Activated CD8-positive, alpha-beta memory T cell treated with anti-CD3 and anti-CD28 coated beads, Interleukin-2, amount 50 U/mL, for 1 hour (primary cell): ENCODE measurements around the gene LCN10.

Experiments used
- DNase-seq: peaks from one replicate; pipeline ENCODE4 v3.0.0-alpha.2; 2020; ENCODE audit errors: extremely low read depth

Gene LCN10

DNA sequence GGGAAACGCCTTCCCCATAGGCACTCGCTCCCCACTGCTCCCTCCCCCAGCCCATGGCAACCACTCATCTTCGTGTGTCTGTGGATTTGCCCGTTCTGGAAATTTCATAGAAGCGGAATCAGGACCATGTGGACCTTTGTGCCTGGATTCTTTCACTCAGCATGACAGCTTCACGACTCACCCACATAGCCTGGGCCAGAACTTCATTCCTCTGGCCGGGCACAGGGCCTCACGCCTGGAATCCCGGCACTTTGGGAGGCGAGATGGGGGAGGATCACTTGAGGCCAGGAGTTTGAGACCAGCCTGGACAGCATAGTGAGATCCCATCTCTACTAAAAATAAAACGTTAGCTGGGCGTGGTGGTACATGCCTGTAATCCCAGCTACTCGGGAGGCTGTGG is 42.4 kb downstream of the LCN10 start:
- DNase-seq, result no peak

DNA sequence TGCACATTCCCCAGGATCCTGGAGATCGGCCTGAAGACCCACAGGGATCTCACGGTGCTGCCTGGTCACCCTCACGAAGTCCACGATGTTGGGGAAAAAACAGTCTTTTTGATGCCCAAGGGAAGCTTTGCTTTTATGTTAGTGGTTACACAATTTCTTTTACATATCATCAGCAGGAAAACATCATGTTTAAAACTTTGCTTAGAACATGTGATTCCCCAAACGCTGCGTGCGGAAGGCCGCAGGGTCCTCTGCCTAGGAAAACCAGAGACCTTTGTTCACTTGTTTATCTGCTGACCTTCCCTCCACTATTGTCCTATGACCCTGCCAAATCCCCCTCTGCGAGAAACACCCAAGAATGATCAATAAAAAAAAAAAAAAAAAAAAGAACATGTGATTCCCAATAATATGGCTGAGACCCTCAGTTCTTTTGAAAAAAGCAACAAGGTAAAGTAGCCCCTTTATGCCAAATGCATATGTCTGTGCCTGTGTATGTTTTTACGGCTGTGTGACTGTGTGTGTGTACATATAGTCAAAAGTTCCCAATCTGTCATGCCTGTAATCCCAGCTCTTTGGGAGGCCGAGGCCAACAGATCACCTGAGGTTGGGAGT is 44.0 kb downstream of the LCN10 start:
- DNase-seq, result no peak

DNA sequence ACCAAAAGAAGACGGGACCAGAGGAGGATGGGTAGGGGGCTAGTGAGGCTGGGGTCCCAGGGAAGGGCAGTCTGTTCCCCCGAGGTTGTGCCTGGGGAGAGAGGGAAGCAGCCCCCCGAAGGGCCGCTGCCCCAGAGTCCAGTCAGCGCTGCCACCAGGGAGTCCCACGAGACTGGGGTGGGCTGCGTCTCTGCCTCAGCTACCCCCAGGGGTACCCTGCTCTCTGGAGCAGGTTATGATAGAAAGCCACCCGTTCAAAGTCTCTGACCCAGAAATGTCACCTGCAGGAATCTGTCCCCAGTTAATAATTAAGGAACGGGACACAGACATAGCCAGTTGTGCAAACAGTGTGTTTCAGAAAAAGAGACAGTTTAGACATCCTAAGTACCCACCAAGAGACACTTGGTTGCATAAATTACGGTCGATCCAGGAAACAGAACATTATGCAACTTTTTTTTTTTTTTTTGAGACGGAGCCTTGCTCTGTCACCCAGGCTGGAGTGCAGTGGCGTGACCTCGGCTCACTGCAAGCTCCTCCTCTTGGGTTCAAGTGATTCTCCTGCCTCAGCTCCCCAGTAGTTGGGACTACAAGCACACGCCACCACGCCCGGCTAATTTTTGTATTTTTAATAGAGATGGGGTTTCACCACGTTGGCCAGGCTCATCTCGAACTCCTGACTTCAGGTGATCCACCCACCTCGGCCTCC is 44.8 kb downstream of the LCN10 start:
- no peak for DNase-seq

DNA sequence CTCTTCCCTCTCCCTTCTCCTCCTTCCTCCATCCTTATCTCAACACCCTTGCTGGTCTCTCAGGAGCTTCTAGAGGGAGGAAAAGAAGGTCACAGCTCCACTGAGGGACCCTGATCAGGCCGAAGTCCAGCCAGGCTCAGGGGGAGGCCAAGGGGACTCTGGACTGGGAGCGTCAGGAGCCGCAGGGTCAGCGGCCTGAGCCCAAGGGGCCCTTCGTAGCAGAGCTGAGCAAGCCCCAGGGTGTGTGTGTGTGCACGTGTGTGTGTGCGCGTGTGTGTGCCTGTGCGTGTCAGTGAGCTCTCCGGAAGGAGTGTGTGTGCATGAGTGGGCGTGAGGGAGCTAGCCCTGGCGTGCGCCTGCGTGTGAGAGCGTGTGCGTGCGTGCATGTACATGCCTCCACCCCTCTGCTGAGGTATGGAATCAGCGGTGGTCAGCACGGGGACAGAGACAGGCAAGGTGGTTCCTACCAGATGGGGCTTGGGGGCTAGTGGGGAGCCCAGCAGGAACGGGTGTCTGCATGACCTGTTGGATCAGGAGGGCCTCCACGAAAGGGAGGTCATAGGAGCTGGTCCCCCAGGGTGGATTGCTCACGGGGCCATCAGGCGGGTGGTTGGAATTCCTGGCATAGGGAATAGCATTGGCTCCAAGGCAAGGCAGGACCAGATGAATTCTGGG is 45.5 kb downstream of the LCN10 start:
- DNase-seq, result no peak

DNA sequence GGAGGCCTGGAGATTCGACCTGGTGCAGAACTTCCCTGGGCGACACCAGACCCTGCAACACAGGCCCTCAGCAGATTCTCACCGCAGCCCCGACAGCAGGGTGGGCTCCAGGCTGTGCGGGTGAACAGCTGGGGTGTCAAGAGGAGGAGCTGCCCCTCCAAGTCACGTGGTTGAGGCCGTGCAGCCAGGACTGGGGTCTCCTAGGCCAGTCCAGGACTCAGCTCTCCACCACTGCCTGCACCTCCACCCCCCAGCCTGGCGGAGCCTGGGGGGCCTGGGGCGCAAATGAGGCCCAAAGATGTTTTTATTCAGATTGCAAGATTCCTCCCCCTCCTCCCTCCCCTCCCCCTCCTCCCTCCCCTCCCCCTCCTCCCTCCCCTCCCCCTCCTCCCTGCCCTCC is 46.2 kb downstream of the LCN10 start:
- no peak for DNase-seq

DNA sequence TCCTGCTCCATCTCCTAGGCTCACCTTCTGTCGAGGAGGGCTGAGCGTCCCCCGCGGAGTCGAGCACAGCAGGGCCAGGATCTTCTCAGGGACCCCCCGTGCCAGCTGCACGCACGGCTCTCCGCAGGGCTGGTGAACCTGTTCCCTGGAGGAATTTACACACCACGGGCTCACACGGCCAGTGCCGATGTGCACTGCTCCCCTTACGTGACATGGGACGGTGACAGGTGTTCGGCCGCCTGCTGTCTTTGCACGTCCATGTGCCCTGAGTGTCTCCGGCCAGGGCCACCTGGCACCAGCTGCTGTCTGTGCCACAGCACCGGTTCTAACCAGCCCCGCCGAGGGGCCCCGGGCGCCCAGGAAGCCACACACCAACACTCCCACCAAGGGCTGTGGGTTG is 46.8 kb downstream of the LCN10 start:
- DNase-seq, result no peak

DNA sequence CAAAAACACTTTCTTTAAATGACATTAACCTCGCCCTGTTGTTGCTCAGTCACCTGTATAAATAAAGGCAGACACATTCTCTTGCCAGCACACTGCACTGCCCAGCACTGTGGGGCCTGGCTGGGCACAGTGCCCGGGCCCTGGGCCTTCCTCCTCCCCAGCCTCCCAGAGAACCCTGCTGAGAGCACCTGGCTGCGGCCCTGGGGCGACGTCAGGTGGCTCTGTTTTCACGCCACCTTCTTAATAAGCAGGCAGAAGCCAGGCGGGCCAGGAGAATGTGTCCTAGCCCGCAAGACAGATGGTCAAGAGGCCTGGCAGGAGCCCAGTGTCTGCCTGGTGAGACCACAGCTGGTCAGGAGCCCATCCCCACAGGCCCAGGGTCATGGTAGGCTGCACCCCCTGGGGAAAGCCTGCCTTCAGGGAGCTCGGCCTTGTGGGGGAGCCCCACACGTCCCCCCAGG is 47.3 kb downstream of the LCN10 start:
- DNase-seq, result no peak

DNA sequence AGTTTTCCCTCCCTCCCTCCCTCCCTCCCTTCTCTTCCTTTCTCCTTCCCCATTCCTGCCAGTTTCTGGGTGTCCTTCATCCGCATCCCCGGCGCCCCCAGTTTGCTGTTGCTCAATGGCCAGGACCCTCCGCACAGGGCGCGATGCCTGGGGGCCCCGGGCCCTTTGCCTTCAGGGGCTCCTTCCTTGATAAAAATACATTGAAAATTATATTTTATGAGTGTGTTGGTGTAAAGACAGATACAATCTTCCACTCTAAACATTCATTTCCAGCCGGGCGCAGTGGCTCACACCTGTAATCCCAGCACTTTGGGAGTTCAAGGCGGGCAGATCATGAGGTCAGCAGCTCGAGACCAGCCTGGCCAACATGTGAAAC is 47.9 kb downstream of the LCN10 start:
- no peak for DNase-seq

DNA sequence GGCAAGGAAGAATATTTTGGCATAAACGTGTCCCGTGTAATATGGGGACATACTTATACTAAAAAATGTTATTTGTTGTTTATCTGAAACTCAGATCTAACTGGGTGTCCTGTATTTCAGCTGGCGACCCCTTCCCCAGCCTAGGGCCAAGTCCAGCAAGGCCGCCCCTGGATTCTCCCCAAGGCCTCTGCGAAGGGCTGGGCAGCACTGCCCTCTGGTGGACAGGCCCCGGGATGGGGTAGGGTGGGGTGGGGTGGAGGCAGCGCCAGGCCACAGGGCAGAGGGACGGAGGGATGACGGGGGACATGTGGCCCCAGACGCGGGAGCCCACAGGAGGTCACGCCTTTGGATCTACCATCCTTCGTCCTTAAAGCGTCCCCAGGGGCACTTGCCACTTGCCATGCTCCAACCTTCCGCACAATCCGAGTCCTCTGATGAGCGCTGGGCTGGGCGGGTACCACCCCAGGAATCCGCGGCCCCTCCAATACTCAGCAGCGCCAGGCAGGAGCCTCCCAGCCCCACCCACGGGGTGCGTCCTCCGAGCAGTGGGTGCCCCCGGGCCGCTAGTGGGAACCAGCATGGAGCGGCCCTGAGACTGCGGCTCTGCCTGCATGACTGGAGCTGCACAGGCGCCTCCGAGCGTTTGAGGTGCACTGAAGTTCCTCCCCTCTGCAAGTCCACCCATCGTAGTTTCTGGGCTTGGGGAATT is 48.4 kb downstream of the LCN10 start:
- no peak for DNase-seq

DNA sequence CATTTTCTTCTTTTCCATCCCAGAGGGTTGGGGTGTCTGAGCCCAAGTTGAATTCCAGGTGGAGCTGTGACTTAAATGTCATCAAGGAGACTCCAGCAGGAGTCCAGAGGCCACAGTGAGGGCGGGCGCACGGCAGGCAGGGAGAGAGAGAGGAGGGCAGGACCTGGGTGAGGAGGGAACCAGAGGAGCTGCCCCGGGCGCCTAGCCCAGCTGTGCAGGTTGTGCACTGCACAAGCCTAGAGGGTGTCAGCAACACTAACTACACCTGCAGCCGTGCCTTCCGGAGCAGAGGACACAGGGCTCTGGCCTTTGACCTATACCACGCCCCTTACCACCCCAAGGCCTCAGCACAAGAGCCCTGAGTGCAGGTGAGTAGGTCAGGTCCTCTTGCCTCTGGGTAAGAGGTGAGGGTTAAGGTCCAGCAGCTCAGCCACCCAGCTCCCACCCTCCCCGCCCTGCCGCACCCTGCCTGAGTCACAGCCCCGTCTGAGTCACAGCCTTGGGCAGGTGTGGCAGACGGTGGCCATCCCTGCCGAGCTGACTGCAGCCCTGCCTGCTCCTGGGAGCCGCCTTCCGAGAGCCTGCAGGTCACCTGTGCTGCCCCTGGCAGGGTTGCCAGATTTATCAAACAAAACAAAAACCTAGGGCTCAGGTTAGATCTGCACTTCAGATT is 49.1 kb downstream of the LCN10 start:
- DNase-seq, result no peak

DNA sequence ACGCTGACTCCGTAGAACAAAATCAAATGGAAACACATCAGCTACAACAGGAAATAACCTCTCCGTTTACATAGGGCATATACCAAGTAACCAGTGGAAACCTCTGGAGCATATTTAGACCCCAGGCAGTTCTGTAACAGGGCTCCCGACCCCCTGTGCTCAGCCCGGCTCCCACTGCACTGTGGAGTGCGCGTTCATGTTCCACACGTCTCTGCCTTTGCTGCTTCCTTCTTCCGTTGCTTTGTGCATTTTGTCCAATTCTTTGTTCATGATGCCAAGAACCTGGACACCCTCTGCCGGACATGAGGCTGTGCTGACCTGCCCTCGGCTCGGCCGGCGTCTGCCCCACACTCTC is 49.6 kb downstream of the LCN10 start:
- DNase-seq, result no peak

DNA sequence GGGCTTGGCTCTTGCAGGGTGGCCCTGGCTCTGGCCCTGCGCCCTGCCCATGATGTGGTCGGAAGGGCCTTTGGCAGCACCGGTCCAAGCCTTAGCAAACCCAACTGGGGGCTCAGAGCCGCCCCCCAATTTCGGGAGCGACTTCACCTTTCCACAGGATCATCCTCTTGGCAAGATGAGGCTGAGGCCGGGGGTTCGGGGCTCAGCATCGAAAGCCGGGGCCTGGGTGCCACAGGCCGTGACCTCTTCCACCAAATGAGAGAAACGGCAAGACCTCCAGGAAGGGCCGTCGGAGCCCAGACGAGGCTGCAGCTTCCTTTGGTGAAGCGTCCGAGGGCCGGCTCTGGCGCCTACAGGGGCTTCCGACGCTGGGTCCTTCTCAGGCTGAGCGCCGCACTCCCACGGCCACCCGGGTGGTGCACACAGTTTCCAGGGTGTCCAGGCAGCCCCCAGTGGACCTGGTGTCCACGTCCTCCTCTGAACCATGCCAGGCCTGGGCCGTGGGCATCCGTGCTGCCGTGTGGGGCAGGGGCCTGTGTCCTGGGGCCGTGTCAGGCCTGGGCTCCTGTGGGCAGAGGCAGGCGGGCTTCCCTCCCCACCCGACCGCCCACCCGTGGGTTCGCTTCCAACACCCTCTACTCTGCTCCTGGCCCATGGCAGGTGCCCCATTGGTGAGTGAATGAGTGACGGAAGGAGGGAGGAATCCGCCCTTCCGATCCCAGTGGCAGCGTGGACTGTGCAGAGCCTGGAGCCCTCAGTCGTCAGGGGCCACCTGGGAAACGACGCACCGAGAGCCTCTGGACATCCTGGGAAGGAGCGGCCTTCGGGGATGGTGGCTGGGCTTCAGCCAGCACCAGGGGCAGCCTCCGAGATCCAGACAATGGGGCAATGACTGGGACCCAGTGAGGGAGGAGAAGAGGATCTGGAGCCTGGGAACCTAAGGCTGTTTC is 50.3 kb downstream of the LCN10 start:
- DNase-seq, result no peak

DNA sequence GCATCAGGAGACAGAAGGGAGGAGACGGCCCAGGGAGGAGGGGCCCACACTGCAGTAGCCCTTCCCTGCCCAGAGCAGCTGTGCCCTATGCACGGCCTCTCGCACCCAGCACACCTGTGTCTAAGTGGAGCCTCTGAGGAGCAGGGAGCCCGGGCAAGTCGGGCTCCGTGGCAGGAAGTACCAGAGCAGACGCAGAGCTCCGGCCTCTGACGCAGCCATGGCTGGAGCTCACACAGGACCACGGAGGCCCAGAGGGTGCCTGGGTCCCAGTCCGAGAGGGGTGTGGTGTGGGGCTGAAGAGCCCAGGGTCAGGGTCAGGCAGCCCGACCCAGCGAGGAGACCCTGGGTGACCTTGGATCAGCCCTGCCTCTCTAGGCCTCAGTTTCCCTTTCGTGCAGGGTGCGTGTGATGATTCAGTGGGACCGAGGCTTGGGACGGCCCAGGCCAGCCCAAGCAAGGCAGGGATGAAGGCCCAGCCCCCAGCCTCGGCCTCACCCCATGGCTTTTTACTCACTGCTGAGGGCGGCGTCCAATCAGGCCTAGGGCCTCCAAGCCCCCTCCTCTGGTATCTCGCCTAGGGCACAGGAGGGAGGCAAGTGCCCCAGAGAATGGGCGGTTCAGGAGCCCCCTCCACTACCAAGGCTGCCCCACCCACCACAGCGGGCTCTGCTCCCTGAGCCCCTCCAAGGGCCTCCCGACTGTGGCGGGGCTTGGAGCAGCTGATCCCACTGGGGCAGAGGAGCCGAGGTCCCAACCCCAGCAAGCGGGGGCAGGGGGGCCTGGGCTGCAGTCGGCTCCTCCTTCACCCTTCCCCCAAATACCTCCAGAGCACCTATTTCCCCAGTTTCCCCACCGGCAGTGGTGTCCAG is 51.2 kb downstream of the LCN10 start:
- DNase-seq, result no peak

DNA sequence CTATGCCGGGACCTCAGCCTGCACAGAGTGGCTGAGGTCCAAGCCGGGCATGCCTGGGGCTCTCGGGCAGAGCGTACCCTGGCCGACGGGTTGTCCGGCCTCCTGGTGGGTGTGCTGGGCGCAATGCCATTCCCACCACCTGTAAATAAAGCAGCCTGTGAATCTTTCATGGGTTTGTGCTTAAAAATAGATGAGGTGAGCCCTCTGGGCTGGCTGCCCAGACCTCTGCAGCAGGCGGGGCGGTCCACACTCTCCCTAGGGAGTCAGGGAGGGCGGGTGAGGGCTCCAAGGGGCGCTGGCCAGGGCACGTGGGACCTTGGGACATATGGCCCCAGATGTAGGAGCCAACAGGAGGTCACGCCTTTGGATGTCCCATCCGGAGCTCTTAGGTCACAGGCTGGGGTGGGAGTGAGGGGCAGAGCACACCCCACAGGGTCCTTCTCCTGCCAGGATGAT is 51.9 kb downstream of the LCN10 start:
- DNase-seq, result no peak

DNA sequence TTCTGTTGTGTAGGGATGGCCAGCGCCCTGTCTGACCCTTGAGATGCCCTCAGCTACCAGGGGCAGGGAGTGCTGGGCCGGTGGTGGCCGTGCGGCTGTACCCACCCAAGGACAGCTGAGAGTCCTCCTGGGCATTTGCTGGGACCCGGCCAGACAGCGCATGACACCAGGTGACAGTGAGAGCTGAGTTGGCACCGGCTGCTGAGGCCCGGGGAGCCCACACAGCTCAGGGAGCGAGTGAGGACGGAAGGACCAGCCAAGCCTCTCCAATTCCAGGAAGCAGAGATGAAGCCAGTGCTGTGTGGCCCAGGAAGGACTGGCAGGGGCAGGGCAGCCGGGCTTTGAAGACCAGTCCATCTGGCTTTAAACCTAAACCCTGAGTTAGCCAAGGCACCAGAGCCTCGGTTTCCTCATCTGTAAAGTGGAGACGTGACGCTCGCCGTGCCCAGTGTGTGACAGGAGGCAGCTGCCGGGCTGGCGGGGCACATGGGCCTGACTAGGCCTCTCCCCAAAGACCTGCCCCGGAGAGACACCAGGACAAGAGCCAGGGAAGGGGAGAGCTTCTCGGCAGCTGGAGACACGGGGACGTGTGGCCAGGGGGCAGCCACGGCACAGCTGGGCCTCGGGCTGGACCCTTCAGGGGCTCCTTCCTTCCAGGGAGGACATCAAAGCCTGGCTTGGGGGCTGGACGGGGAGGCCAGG is 52.5 kb downstream of the LCN10 start:
- no peak for DNase-seq

DNA sequence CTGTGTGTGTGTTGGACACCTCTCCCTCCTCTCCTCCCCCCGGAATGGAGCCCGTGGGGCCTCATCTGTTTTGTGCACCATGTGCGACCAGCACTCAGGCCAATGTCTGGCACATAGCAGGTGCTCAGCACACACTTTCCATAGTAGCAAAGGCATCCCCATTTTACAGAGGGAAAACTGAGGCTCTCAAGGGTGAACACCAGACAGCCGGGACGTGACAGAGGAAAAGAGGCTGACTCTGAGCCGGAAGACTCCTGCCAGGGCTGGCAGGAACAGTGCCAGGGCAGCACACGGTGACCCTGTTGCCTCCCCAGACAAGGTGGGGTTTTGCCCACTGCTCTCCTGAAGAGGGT is 53.7 kb downstream of the LCN10 start:
- no peak for DNase-seq

DNA sequence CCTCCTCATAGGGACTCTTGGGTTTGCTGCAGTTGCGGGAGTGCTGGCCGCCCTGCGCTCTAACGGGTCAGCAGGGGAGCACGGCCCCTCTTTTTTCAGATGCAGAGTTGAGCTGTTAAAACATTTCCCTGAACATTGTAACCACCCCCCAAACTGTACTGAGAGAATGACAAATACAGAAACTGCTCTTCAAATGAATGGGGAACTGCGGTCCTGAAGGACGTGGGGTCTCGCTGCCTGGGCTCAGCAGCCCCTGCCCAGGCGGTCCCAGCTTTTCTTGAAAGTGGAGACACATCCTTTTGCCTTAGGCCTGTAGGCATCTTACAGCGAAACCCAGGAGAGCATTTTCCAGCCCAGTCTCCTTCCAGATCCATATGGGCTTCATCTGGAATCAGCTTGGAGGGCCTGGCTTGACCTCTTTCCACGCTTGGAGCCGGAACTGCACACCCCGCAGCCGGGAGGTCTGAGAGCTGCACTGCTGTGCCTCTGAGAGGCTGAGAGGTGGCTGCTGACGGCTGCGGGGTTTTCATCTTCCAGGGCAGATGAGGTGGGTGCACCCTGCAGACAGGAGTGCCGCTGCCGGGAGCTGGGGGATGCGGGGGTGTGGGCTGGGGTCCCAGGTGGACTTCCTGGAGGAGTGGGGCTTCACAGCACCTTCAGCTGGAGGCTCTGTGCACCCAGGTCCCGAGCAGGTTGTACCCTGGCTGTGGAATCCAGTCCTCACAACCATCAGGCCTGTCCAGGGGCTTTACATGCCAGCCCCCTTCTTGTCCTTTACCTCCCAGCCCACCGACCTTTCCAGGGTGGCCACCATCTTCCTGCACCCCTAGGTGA is 54.2 kb downstream of the LCN10 start:
- no peak for DNase-seq
